Measurements from ENCODE around the gene PRODH.

PRODH gene

GRCh38 chr22:18933914-18934313 is 2.2 kb downstream of the PRODH start (continued):
- no peak for TF ChIP-seq ZNF37A (tag by site-specific recombination; IDR thresholded peaks at IDR 0.05)
- TF ChIP-seq ZNF223 (tag by site-specific recombination; IDR thresholded peaks at IDR 0.05) = no peak
- no peak for TF ChIP-seq GLI2 (tag by site-specific recombination; IDR thresholded peaks at IDR 0.05; ENCODE audit: borderline replicate concordance, low read depth)
- TF ChIP-seq PBX3 (CRISPR knock-in tag; IDR thresholded peaks at IDR 0.05) = no peak

- Histone ChIP-seq H3K9me3 (ENCODE audit: control insufficient read depth, insufficient read depth, low read depth, low read length) (no peaks in the 10 kb centered on the region), H3K36me3 (ENCODE audit: control insufficient read depth in 2 of 2, insufficient read depth in 1 of 2, low read length in 2 of 2) (no peaks in the 10 kb centered on the region), H3K4me1 (ENCODE audit: control insufficient read depth, insufficient read depth, low read length) (no peaks in the 10 kb centered on the region), H3K27ac (ENCODE audit: extremely low read depth, low read depth, low read length) (no peak overlapping the region), H3K4me3 (ENCODE audit: low read depth, low read length) (no peak overlapping the region)
- TF ChIP-seq ZNF792 (tag by site-specific recombination; IDR thresholded peaks at IDR 0.05) (no peak), ZNF791 (tag by site-specific recombination; IDR thresholded peaks at IDR 0.05) (no peak), PRDM1 (tag by site-specific recombination; IDR thresholded peaks at IDR 0.05) (no peak), MEIS1 (CRISPR knock-in tag; IDR thresholded peaks at IDR 0.05; ENCODE audit: borderline replicate concordance) (no peak), KLF9 (tag by site-specific recombination; IDR thresholded peaks at IDR 0.05; ENCODE audit: low read depth) (no peak), ZEB2 (tag by site-specific recombination; IDR thresholded peaks at IDR 0.05) (no peak), REST (tag by site-specific recombination; IDR thresholded peaks at IDR 0.05) (no peak), ZBTB7A (tag by site-specific recombination; IDR thresholded peaks at IDR 0.05; ENCODE audit: low read depth) (no peak), ZNF76 (tag by site-specific recombination; IDR thresholded peaks at IDR 0.05; ENCODE audit: borderline replicate concordance, low read depth) (no peak), ZNF114 (tag by site-specific recombination; IDR thresholded peaks at IDR 0.05) (no peak)
- CTCF ChIA-PET = no interaction called here
- POLR2A ChIA-PET = no interaction called here
Observed at GRCh38 chr22:18931905-18932652, 4.0 kb downstream of the PRODH start.

GRCh38 chr22:18929459-18929858 is 6.6 kb downstream of the PRODH start:
- Histone ChIP-seq H3K9me3 (ENCODE audit: control insufficient read depth, insufficient read depth, low read depth, low read length) (no peaks in the 10 kb centered on the region), H3K4me1 (ENCODE audit: control insufficient read depth, insufficient read depth, low read length) (no peaks in the 10 kb centered on the region), H3K27ac (ENCODE audit: extremely low read depth, low read depth, low read length) (no peak overlapping the region), H3K4me3 (ENCODE audit: low read depth, low read length) (no peak overlapping the region), H3K36me3 (ENCODE audit: control insufficient read depth in 2 of 2, insufficient read depth in 1 of 2, low read length in 2 of 2) (no peaks in the 10 kb centered on the region)
- ChIA-PET POLR2A (interaction anchor here (1.0 kb wide), 1 partner anchor 23 kb away, joined by 3 read pairs; the partner anchor contains the start of gene DGCR6), CTCF (interaction anchor here (1.0 kb wide), 1 partner anchor 302 kb away, joined by 3 read pairs; no protein-coding TSS in a partner anchor)
- TF ChIP-seq REST (tag by site-specific recombination; IDR thresholded peaks at IDR 0.05) (no peak), ZNF791 (tag by site-specific recombination; IDR thresholded peaks at IDR 0.05) (no peak), GLIS1 (tag by site-specific recombination; IDR thresholded peaks at IDR 0.05) (no peak), PRDM6 (tag by site-specific recombination; IDR thresholded peaks at IDR 0.05) (no peak), SCRT2 (tag by site-specific recombination; IDR thresholded peaks at IDR 0.05) (no peak), ZNF449 (tag by site-specific recombination; IDR thresholded peaks at IDR 0.05) (no peak), ZNF510 (tag by site-specific recombination; IDR thresholded peaks at IDR 0.05; ENCODE audit: insufficient replicate concordance) (no peak), ZNF175 (tag by site-specific recombination; IDR thresholded peaks at IDR 0.05) (no peak), ZNF16 (tag by site-specific recombination; IDR thresholded peaks at IDR 0.05; ENCODE audit: low read depth) (no peak)

All from HEK293 (cell line).